HUDEP-2 (cell line): Measurements from ENCODE around the gene PRMT2.

Experiments
- DNase-seq, 76 experiments: peaks; one replicate each; lab custom pipeline; 2025; ENCODE audit not compliant: unreplicated experiment in 76 of 76; lab: John Stamatoyannopoulos, UW

PRMT2 gene

GRCh38 chr21:46639489-46640386 lies 4.3 kb downstream of the PRMT2 start:
- DNase-seq, result peak in 11 of 76 experiments; percentile 6 to 40 (median 23)

DNA sequence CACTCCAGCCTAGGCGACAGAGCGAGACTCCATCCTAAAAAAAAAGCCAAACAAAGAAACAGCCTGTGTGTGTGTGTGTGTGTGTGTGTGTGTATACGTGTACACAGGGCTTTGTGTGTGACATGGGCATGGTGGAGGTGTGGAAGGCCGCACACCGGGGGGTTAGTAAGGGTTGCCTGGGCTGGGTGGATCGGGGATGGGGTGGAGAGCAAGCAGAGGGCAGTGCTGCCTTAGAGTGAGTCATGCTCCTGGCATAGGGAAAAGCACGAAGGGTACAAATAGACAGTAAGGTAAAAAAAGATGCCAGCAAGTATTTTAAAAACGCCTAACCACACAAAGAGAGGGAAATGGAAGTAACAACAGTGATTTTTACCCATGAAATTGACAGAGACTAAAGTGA lies 6.2 kb downstream of the PRMT2 start:
- DNase-seq, result no peak

- DNase-seq, result no peak
These were observed 8.1 kb downstream of the PRMT2 start for GRCh38 chr21:46643379-46644177.

GRCh38 chr21:46645840-46646239 lies 10.4 kb downstream of the PRMT2 start:
- DNase-seq, result no peak

DNA sequence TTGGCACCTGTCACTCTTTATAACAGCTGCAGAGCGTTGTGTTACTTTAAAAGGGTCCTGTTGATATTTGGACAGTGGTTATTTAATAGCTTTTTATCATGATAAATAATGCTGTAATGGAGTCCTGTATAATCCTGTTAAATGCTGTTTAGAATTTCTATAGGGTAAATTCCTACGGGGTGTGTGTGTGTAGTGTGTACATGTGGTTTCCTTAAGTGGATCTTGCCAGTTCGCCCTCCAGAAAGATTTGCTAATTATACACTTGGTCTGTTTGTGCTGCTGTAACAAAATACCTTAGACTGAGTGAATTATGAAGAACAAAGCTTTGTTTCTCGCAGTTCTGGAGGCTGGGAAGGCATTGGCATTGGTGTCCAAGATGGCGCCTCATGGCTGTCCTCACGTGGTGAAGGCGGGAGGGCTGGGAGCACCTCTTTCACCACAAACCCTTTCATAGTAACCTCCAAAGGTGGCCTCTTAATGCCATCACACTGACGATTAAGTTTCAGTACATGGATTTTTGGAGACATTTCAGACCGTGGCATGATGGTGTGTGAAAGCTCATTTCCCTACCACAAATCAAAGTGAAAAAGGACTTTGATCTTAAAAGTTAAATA lies 11.2 kb downstream of the PRMT2 start:
- DNase-seq, result no peak

DNA sequence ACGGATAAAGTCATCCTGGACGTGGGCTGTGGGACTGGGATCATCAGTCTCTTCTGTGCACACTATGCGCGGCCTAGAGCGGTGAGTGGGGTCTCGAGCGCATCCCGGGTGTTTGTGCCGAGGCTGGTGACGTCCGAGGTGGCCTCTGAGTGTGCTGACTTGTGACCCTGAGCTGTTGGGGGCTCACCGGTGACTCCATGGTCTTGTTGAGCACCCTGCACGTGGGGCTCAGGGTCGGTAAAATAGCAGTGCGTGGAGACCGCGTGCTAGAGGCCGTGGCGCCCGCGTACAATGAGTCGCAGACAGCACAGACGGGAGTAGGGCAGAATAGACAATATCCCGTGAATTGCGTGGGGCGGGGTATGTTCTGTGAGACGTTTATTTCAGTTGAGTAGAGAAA lies 13.1 kb downstream of the PRMT2 start:
- no peak for DNase-seq

- DNase-seq, result no peak
These were observed 13.9 kb downstream of the PRMT2 start for GRCh38 chr21:46649356-46649755.

GRCh38 chr21:46650476-46651098 lies 15.1 kb downstream of the PRMT2 start:
- no peak for DNase-seq

- DNase-seq, result no peak
These were observed 15.6 kb downstream of the PRMT2 start for GRCh38 chr21:46651121-46651520.

DNA sequence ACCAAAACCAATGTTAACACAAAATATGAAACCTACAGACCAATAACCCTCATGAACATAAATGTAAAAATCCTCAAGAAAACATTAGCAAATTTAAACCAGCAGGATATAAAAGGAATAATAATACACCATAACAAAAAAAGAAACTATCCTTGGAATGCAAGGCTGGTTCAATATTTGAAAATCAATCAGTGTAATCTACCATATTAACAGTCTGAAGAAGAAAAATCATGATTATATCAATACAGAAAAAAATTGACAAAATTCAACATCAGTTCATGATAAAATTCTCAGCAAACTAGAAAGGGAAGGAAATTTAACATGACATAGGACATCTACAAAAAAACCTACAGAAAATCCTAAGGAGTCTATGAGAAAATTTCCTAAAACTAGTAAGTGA lies 19.8 kb downstream of the PRMT2 start:
- DNase-seq, result no peak

GRCh38 chr21:46656820-46657219 lies 21.3 kb downstream of the PRMT2 start:
- no peak for DNase-seq

DNA sequence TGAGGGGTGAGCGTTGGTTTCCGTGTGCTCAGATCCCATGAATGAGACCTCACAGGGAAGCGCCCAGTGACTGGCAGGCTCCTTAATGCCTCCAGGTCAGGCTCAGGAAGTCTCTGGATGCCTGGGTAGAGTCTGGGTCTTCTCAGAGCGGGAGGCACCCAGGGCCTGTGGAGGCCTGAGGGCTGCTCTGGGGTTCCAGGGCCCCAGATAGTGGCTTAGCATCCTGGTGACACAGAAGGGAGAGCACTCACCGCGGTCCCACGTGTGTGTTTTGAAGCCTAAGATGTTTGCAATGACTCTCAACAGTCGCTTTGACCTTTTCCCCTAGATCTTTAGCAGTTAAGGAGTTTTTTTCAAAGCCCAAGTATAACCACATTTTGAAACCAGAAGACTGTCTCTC lies 25.0 kb downstream of the PRMT2 start:
- no peak for DNase-seq

GRCh38 chr21:46661211-46661625 lies 25.7 kb downstream of the PRMT2 start:
- DNase-seq, result peak in 27 of 76 experiments; percentile 12 to 57 (median 29)

DNA sequence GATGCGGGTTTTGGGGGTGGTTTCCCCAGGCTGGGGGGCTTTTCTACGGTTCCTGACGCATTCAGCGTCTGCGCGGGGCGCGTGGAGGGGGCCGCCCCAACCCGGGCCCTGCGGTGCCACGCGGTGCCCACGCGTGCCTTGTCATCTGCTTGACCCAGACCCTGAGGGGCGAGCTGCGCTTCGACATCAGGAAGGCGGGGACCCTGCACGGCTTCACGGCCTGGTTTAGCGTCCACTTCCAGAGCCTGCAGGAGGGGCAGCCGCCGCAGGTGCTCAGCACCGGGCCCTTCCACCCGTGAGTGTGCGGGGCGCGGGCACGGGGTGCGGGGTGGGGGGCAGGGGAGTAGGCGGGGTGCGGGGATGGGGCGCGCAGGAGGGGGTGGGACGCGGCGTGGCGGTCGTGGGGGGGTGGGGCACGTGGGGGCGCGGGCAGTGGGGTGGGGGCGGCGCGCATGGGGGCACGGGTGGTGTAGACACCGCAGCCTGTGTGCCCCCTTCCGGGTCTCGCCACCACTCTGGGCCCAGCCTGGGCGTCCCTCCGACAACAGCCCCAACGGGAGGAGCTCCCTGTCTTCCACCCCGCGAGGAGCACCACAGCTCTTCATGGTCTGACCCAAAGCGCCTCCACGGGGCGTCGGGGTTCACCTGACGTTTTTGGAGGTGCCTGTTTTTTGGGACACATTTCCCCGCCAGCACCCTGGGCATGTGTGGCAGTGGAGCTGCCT lies 26.3 kb downstream of the PRMT2 start:
- DNase-seq, result no peak

DNA sequence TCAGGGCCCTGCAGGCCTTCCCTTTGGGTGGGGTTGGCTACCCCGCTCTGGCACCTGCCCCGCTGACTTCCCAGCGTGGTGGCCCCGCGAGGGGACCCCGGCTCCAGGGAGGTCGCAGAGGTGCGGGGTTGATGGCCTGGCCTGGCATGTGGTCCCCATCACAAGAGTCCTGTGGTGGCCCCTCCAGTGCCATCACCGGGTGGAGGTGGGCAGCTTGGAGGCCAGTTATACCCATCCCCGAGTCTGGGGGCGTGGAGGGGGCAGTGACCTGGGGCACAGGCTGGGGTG lies 26.8 kb downstream of the PRMT2 start:
- no peak for DNase-seq

- no peak for DNase-seq
These were observed 27.5 kb downstream of the PRMT2 start for GRCh38 chr21:46662765-46663500.

GRCh38 chr21:46663754-46664153 lies 28.3 kb downstream of the PRMT2 start:
- DNase-seq, result no peak

DNA sequence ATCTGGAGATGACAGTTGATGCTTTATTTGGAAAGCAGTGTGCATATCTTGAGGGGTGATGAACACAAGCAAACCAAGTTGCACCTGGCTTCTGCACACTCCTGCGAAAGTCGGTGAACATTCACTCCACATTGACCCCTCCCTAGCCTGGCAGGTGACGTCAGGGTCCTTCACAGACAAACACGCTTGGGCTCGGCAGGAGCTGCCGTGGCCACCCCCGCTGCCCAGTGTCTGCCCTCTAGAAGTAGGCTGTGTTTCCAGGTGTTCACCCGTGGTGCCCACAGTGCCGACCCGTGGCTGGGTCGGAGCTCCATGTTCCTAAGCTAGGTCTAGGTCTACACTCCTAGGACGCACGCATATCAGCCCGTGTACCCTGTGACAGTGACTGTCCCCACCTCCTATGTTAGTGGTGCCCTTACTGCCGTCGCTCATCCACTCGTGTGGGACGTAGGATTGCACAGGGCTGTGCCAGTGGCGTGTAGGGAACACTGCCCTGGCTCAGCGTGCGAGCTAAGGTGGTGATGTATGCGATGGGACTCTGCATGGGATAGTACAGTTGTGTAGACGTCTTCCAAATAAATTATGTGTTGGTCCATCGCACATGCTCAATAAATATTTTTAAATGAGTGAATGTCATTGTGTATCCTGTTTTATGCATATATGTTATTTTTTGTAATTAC lies 29.0 kb downstream of the PRMT2 start:
- DNase-seq, result no peak

GRCh38 chr21:46665566-46665965 lies 30.1 kb downstream of the PRMT2 start:
- no peak for DNase-seq
